ENCODE data around the gene CLDN11.
A peak's percentile ranks its signal among the peaks of the same experiment; 100 is the strongest.

CLDN11 gene

GRCh38 chr3:170425491-170426239 lies 7.0 kb downstream of the CLDN11 start:
- no peak overlapping the region for H3K4me3 ChIP-seq (replicated peaks; ENCODE audit: low read depth, low read length)
- TF ChIP-seq CTCF (IDR thresholded peaks at IDR 0.05; ENCODE audit: low read length, missing control alignments) = no peak
- no peak for DNase-seq (ENCODE audit: low read depth)

GRCh38 chr3:170426240-170426797 lies 7.7 kb downstream of the CLDN11 start:
- H3K4me3 ChIP-seq (replicated peaks; ENCODE audit: low read depth, low read length) = no peak overlapping the region
- DNase-seq (ENCODE audit: low read depth) = no peak
- TF ChIP-seq CTCF (IDR thresholded peaks at IDR 0.05; ENCODE audit: low read length, missing control alignments) = no peak

- no peak for DNase-seq (ENCODE audit: low read depth)
- H3K4me3 ChIP-seq (replicated peaks; ENCODE audit: low read depth, low read length) = no peak overlapping the region
- TF ChIP-seq CTCF (IDR thresholded peaks at IDR 0.05; ENCODE audit: low read length, missing control alignments) = no peak
Measured at GRCh38 chr3:170428095-170428494, 9.4 kb downstream of the CLDN11 start.

- TF ChIP-seq CTCF (IDR thresholded peaks at IDR 0.05; ENCODE audit: low read length, missing control alignments) = no peak
- DNase-seq (ENCODE audit: low read depth) = peak; percentile 38
- H3K4me3 ChIP-seq (replicated peaks; ENCODE audit: low read depth, low read length) = no peak overlapping the region
Measured at GRCh38 chr3:170429050-170429449, 10.4 kb downstream of the CLDN11 start.

GRCh38 chr3:170431054-170431453 lies 12.4 kb downstream of the CLDN11 start:
- no peak overlapping the region for H3K4me3 ChIP-seq (replicated peaks; ENCODE audit: low read depth, low read length)
- no peak for DNase-seq (ENCODE audit: low read depth)
- TF ChIP-seq CTCF (IDR thresholded peaks at IDR 0.05; ENCODE audit: low read length, missing control alignments) = no peak

- no peak for DNase-seq (ENCODE audit: low read depth)
- H3K4me3 ChIP-seq (replicated peaks; ENCODE audit: low read depth, low read length) = no peak overlapping the region
- no peak for TF ChIP-seq CTCF (IDR thresholded peaks at IDR 0.05; ENCODE audit: low read length, missing control alignments)
Measured at GRCh38 chr3:170432416-170432815, 13.7 kb downstream of the CLDN11 start.

- TF ChIP-seq CTCF (IDR thresholded peaks at IDR 0.05; ENCODE audit: low read length, missing control alignments) = no peak
- DNase-seq (ENCODE audit: low read depth) = no peak
- no peak overlapping the region for H3K4me3 ChIP-seq (replicated peaks; ENCODE audit: low read depth, low read length)
Measured at GRCh38 chr3:170436697-170437096, 18.0 kb downstream of the CLDN11 start.

All from fibroblast of pulmonary artery (primary cell).